GM23338 (cell line): ENCODE measurements around the gene PRG2. TPM values are rescaled to one million over a fixed set of nuclear protein-coding genes. Genes with fewer than 3 reads are reported as not detected.

Experiments
- ATAC-seq: fragments of 200-7000 bp; cut with Tn5 transposase; 3 replicates; pipeline ENCODE4 v1.9.1; 2020
- DNase-seq: peaks from one replicate; pipeline ENCODE4 v3.0.0-alpha.2; 2015; ENCODE audit warnings: low spot score
- H2AFZ ChIP-seq: fragments of 200-600 bp; sonication (generic); 2 replicates; pipeline ENCODE4 v1.8.0; 2016; ENCODE audit warnings: antibody characterized with exemption, mild to moderate bottlenecking, moderate library complexity
- H3F3A ChIP-seq: fragments of 200-600 bp; sonication (generic); replicated peaks from 2 replicates; pipeline ENCODE4 v1.8.0; 2017; ENCODE audit warnings: antibody characterized with exemption, mixed run types, low read depth
- H3K27ac ChIP-seq: fragments of 200-600 bp; sonication (generic); 2 replicates; pipeline ENCODE4 v1.6.1; 2016; ENCODE audit warnings: low read depth
- H3K27me3 ChIP-seq: fragments of 200-600 bp; sonication (generic); 2 replicates; pipeline ENCODE4 v1.8.0; 2016; ENCODE audit warnings: mild to moderate bottlenecking, mixed run types, moderate library complexity; ENCODE audit not compliant: insufficient read depth
- H3K36me3 ChIP-seq: fragments of 200-600 bp; sonication (generic); 2 replicates; pipeline ENCODE4 v1.8.0; 2016; ENCODE audit warnings: mild to moderate bottlenecking; ENCODE audit not compliant: insufficient read depth
- H3K4me1 ChIP-seq: fragments of 200-600 bp; sonication (generic); 2 replicates; pipeline ENCODE4 v1.8.0; 2016; ENCODE audit warnings: mild to moderate bottlenecking, moderate library complexity; ENCODE audit not compliant: insufficient read depth
- H3K4me2 ChIP-seq: fragments of 200-600 bp; sonication (generic); 2 replicates; pipeline ENCODE4 v1.7.1; 2017; ENCODE audit warnings: mixed run types
- H3K4me3 ChIP-seq: fragments of 200-600 bp; sonication (generic); 2 replicates; pipeline ENCODE4 v1.6.1; 2016; ENCODE audit warnings: mixed run types
- H3K79me2 ChIP-seq: fragments of 200-600 bp; sonication (generic); replicated peaks from 2 replicates; pipeline ENCODE4 v1.8.0; 2017; ENCODE audit warnings: mild to moderate bottlenecking; ENCODE audit not compliant: insufficient read depth
- H3K9me2 ChIP-seq: fragments of 200-600 bp; sonication (generic); 2 replicates; pipeline ENCODE4 v1.8.0; 2017; ENCODE audit not compliant: insufficient read depth
- H4K20me1 ChIP-seq: fragments of 200-600 bp; sonication (generic); replicated peaks from 2 replicates; pipeline ENCODE4 v1.8.0; 2017; ENCODE audit warnings: mild to moderate bottlenecking; ENCODE audit not compliant: insufficient read depth
- H3K27ac Mint-ChIP-seq: 2 replicates; pipeline ENCODE4 v1.8.0; 2020; ENCODE audit warnings: inconsistent platforms, mild to moderate bottlenecking, moderate library complexity, mixed read lengths
- H3K27me3 Mint-ChIP-seq: 3 replicates; pipeline ENCODE4 v1.8.0; 2022; ENCODE audit warnings: low read depth, mild to moderate bottlenecking, moderate library complexity, mixed read lengths, inconsistent platforms; ENCODE audit not compliant: insufficient read depth, poor library complexity
- H3K36me3 Mint-ChIP-seq: 3 replicates; pipeline ENCODE4 v1.8.0; 2021; ENCODE audit warnings: low read depth, mild to moderate bottlenecking, inconsistent platforms, moderate library complexity, mixed read lengths
- H3K4me1 Mint-ChIP-seq: 3 replicates; pipeline ENCODE4 v1.8.0; 2020; ENCODE audit warnings: mild to moderate bottlenecking, inconsistent platforms, mixed read lengths
- H3K4me3 Mint-ChIP-seq: 3 replicates; pipeline ENCODE4 v1.8.0; 2021; ENCODE audit warnings: moderate library complexity, mild to moderate bottlenecking, inconsistent platforms, mixed read lengths
- H3K9me3 Mint-ChIP-seq: 3 replicates; pipeline ENCODE4 v1.8.0; 2020; ENCODE audit warnings: moderate library complexity, mild to moderate bottlenecking, inconsistent platforms, mixed read lengths
- CREB1 ChIP-seq: fragments of 250-450 bp; sonication (Bioruptor Pico); IDR thresholded peaks from 2 replicates; pipeline ENCODE4 v1.5.0; 2020; ENCODE audit warnings: low read depth, mild to moderate bottlenecking, moderate library complexity
- CTCF ChIP-seq, 2 experiments: fragments of 200-600 bp in 1 of 2; sonication (generic) in 1 of 2; conservative IDR thresholded peaks; 2 replicates each; pipeline versions ENCODE4 v1.5.1 to v1.6.1; 2016 to 2017; ENCODE audit warnings: antibody characterized with exemption in 2 of 2, low read depth in 2 of 2, mild to moderate bottlenecking in 2 of 2, moderate library complexity in 1 of 2
- ETS1 ChIP-seq: IDR thresholded peaks from 2 replicates; pipeline ENCODE4 v1.6.1; 2016; ENCODE audit warnings: antibody characterized with exemption
- EZH2 ChIP-seq: fragments of 200-600 bp; sonication (generic); IDR thresholded peaks from one replicate; pipeline ENCODE4 v1.8.0; 2017; ENCODE audit warnings: antibody characterized with exemption, mild to moderate bottlenecking, low read depth; ENCODE audit not compliant: unreplicated experiment
- EZH2phosphoT487 ChIP-seq: fragments of 200-600 bp; sonication (generic); IDR thresholded peaks from one replicate; pipeline ENCODE4 v1.8.1; 2018; ENCODE audit warnings: antibody characterized with exemption; ENCODE audit not compliant: unreplicated experiment
- JUNB ChIP-seq: IDR thresholded peaks from one replicate; pipeline ENCODE4 v1.6.1; 2016; ENCODE audit warnings: antibody characterized with exemption; ENCODE audit not compliant: unreplicated experiment
- NANOG ChIP-seq: IDR thresholded peaks from 2 replicates; pipeline ENCODE4 v1.6.1; 2016; ENCODE audit warnings: antibody characterized with exemption, borderline replicate concordance
- POLR2AphosphoS5 ChIP-seq: IDR thresholded peaks from 2 replicates; pipeline ENCODE4 v1.6.1; 2016; ENCODE audit warnings: antibody characterized with exemption, low read depth
- REST ChIP-seq: IDR thresholded peaks from one replicate; pipeline ENCODE4 v1.6.1; 2018; ENCODE audit warnings: antibody characterized with exemption; ENCODE audit not compliant: unreplicated experiment
- ZNF114 ChIP-seq: fragments of 250-450 bp; sonication (Bioruptor Pico); IDR thresholded peaks from 2 replicates; pipeline ENCODE4 v1.5.0; 2020; ENCODE audit warnings: mild to moderate bottlenecking, moderate library complexity
- ZNF331 ChIP-seq: fragments of 250-450 bp; sonication (Bioruptor Pico); IDR thresholded peaks from 2 replicates; pipeline ENCODE4 v1.5.0; 2020; ENCODE audit warnings: low read depth, mild to moderate bottlenecking, moderate library complexity
- polyA plus RNA-seq: library from polyadenylated mRNA; unstranded; fragments of >200 nt; fragmentation: Nextera tagmentation; extraction: Ambion mirVana; gene quantifications from 2 replicates; pipeline ENCODE4 v1.2.1, GENCODE V29; 2016
- total RNA-seq: library from RNA; depleted of rRNA; stranded (reverse); fragments of >200 nt; shearing (Covaris generic); gene quantifications from 2 replicates; pipeline ENCODE4 v1.2.3, GENCODE V29; 2014

The PRG2 gene
- total and polyA plus RNA-seq, 2 experiments from 2014 or later, result not detected

DNA sequence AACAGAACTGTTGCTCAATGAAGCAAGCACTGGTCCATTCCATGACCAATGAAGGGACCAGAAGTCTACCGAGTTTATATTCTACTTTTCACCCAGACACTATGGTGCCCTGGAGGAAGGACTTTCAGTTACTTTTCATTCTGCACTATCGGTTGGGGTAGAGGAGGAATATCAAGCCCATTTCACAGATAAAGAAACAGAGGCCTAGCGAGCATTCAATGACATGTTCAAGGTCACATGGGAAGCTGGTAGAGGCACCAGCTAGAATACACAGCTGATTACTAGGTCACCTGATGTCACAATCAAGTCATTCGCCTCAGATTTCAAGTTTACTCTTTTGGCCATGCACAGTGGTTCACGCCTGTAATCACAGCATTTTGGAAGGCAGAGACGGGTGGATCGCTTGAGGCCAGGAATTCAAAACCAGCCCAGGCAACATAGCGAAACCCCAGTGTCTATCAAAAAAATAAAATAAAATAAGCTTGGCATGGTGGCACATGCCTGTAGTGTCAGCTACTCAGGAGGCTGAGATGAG is 17.6 kb upstream of the PRG2 start:
- DNase-seq (no peak), ATAC-seq (no peak)
- H3K27me3 Mint-ChIP-seq, result peaks cover 8% of the 10 kb centered on the region
- H3K27ac Mint-ChIP-seq, result no peak overlapping the region
- H3K9me3 Mint-ChIP-seq, result no peaks in the 10 kb centered on the region
- peaks cover 4% of the 10 kb centered on the region for H4K20me1 ChIP-seq
- H3K4me1 Mint-ChIP-seq, result no peaks in the 10 kb centered on the region
- H3K27ac ChIP-seq, result no peak overlapping the region
- no peaks in the 10 kb centered on the region for H3K9me2 ChIP-seq
- no peaks in the 10 kb centered on the region for H3K79me2 ChIP-seq
- H3F3A ChIP-seq, result no peaks in the 10 kb centered on the region
- H3K27me3 ChIP-seq, result no peaks in the 10 kb centered on the region
- no peak for TF ChIP-seq CREB1
- TF ChIP-seq POLR2AphosphoS5, result no peak
- no peak for TF ChIP-seq NANOG
- no peak for TF ChIP-seq JUNB
- no peak for TF ChIP-seq EZH2
- TF ChIP-seq CTCF (conservative IDR thresholded peaks at IDR 0.05; ENCODE audit: low read depth in 2 of 2), result no peak
- no peak for TF ChIP-seq REST
- TF ChIP-seq ZNF114 (CRISPR knock-in tag), result no peak
- no peak for TF ChIP-seq ETS1
- TF ChIP-seq ZNF331, result no peak
- no peak for TF ChIP-seq EZH2phosphoT487
- H3K4me1 ChIP-seq, result no peaks in the 10 kb centered on the region
- no peak overlapping the region for H3K4me2 ChIP-seq
- peaks cover 17% of the 10 kb centered on the region for H3K36me3 ChIP-seq
- no peak overlapping the region for H2AFZ ChIP-seq
- H3K4me3 Mint-ChIP-seq, result no peak overlapping the region
- no peak overlapping the region for H3K4me3 ChIP-seq
- peaks cover 46% of the 10 kb centered on the region for H3K36me3 Mint-ChIP-seq
